Endothelial cell of umbilical vein (primary cell): ENCODE measurements around the gene GGT5. TPM values are rescaled to one million over a fixed set of nuclear protein-coding genes. Genes with fewer than 3 reads are reported as not detected.

Experiments
- BruUV-seq: library from RNA; stranded (reverse); fragments of 400-500 nt; replicated peaks from 2 replicates; lab custom pipeline; 2021; lab: Mats Ljungman, UMichigan
- CTCF ChIA-PET: fragments of 300-600, 350-600 bp; sonication (Branson Sonifier 250); formaldehyde crosslinking; loops from one replicate; lab custom pipeline; 2021; ENCODE audit warnings: antibody characterized with exemption, inconsistent platforms; lab: Charles Lee
- POLR2A ChIA-PET: fragments of 300-600, 350-600 bp; sonication (Branson Sonifier 250); formaldehyde crosslinking; loops from one replicate; lab custom pipeline; 2021; ENCODE audit warnings: antibody characterized with exemption, inconsistent platforms; lab: Charles Lee
- DNase-seq: peaks from one replicate; pipeline ENCODE4 v3.0.0-alpha.2; 2011; ENCODE audit warnings: low read depth, low spot score
- FAIRE-seq: peaks from 2 replicates; lab custom pipeline; 2011; peaks lifted over from hg19 to GRCh38; lab: Jason Lieb, UNC
- H2AFZ ChIP-seq: 2 replicates; pipeline ENCODE4 v1.6.0; 2012; ENCODE audit warnings: low read depth, low read length, control low read depth, inconsistent platforms
- H3K27ac ChIP-seq: 2 replicates; pipeline ENCODE4 v1.5.1; 2011; ENCODE audit warnings: low read depth, mild to moderate bottlenecking, control low read depth, low read length, moderate library complexity; ENCODE audit not compliant: insufficient read depth
- H3K27me3 ChIP-seq, 2 experiments: 2 replicates each; pipeline versions ENCODE4 v1.6.0 to v1.6.1; 2011; ENCODE audit warnings: low read length in 2 of 2, mixed read lengths in 1 of 2; ENCODE audit not compliant: control insufficient read depth in 2 of 2, insufficient read depth in 2 of 2
- H3K36me3 ChIP-seq, 2 experiments: 2 replicates in 1 of 2; 3 replicates in 1 of 2; pipeline ENCODE4 v1.5.1; 2011; ENCODE audit warnings: low read length in 2 of 2, mild to moderate bottlenecking in 1 of 2, moderate library complexity in 1 of 2; ENCODE audit not compliant: control insufficient read depth in 2 of 2, insufficient read depth in 2 of 2; ENCODE audit errors: extremely low read depth in 1 of 2
- H3K4me1 ChIP-seq: 3 replicates; pipeline ENCODE4 v1.5.1; 2011; ENCODE audit warnings: mild to moderate bottlenecking, low read length; ENCODE audit not compliant: control insufficient read depth, insufficient read depth; ENCODE audit errors: extremely low read depth
- H3K4me2 ChIP-seq: 2 replicates; pipeline ENCODE4 v1.6.1; 2011; ENCODE audit warnings: low read length, control low read depth, mixed read lengths; ENCODE audit not compliant: insufficient read depth
- H3K4me3 ChIP-seq, 3 experiments: fragments of 200-600 bp in 1 of 3; sonication (generic), shearing (Covaris generic) in 1 of 3; replicated peaks in 1 of 3; 2 replicates each; pipeline ENCODE4 v1.5.1; 2011 to 2016; ENCODE audit warnings: control low read depth in 3 of 3, low read length in 3 of 3, mild to moderate bottlenecking in 2 of 3, inconsistent platforms in 1 of 3, low read depth in 1 of 3, moderate library complexity in 1 of 3; ENCODE audit not compliant: insufficient read depth in 1 of 3
- H3K79me2 ChIP-seq: 2 replicates; pipeline ENCODE4 v1.6.0; 2012; ENCODE audit warnings: low read length, inconsistent platforms; ENCODE audit not compliant: control insufficient read depth, insufficient read depth
- H3K9ac ChIP-seq: replicated peaks from 2 replicates; pipeline ENCODE3; 2011; ENCODE audit warnings: low read length, control low read depth; ENCODE audit not compliant: insufficient read depth; ENCODE audit errors: extremely low read depth
- H3K9me1 ChIP-seq: replicated peaks from 3 replicates; pipeline ENCODE4 v1.6.0; 2011; ENCODE audit warnings: mild to moderate bottlenecking, low read length; ENCODE audit not compliant: control insufficient read depth, insufficient read depth; ENCODE audit errors: extremely low read depth
- H3K9me3 ChIP-seq: replicated peaks from 2 replicates; pipeline ENCODE4 v1.5.1; 2012; ENCODE audit warnings: low read length, inconsistent platforms; ENCODE audit not compliant: control insufficient read depth, insufficient read depth
- H4K20me1 ChIP-seq: replicated peaks from 2 replicates; pipeline ENCODE3; 2011; ENCODE audit warnings: mild to moderate bottlenecking, low read length; ENCODE audit not compliant: control insufficient read depth, insufficient read depth; ENCODE audit errors: extremely low read depth
- CTCF ChIP-seq, 2 donors: IDR thresholded peaks; 1 replicate in 1 of 2; 2 replicates in 1 of 2; pipeline ENCODE4 v1.5.1; 2011; ENCODE audit warnings: low read length in 2 of 2, mild to moderate bottlenecking in 2 of 2, moderate library complexity in 2 of 2, control low read depth in 1 of 2, inconsistent platforms in 1 of 2, low read depth in 1 of 2; ENCODE audit not compliant: insufficient read depth in 1 of 2; ENCODE audit errors: extremely low read depth in 1 of 2
- EZH2 ChIP-seq: IDR thresholded peaks from 2 replicates; pipeline ENCODE4 v1.6.1; 2012; ENCODE audit warnings: borderline replicate concordance, low read depth, mild to moderate bottlenecking, moderate library complexity, low read length, inconsistent platforms; ENCODE audit not compliant: severe bottlenecking
- FOS ChIP-seq: IDR thresholded peaks from 2 replicates; pipeline ENCODE4 v1.6.1; 2011; ENCODE audit warnings: mild to moderate bottlenecking, low read length, moderate library complexity, borderline replicate concordance; ENCODE audit not compliant: insufficient read depth
- GATA2 ChIP-seq: IDR thresholded peaks from 2 replicates; pipeline ENCODE4 v1.7.0; 2011; ENCODE audit warnings: low read depth, mild to moderate bottlenecking, moderate library complexity, mixed read lengths, low read length; ENCODE audit not compliant: insufficient read length, insufficient read depth
- JUN ChIP-seq: IDR thresholded peaks from 2 replicates; pipeline ENCODE4 v1.6.1; 2011; ENCODE audit warnings: borderline replicate concordance, low read depth; ENCODE audit not compliant: insufficient read length, insufficient read depth
- MAX ChIP-seq: IDR thresholded peaks from 2 replicates; pipeline ENCODE4 v1.6.1; 2011; ENCODE audit not compliant: insufficient read depth, insufficient read length
- MYC ChIP-seq: IDR thresholded peaks from one replicate; pipeline ENCODE4 v1.6.1; 2011; ENCODE audit warnings: mild to moderate bottlenecking, low read depth, low read length
- POLR2A ChIP-seq: IDR thresholded peaks from 2 replicates; pipeline ENCODE4 v1.6.1; 2012; ENCODE audit warnings: low read depth, mild to moderate bottlenecking, control low read depth, low read length
- POLR2AphosphoS5 ChIP-seq: IDR thresholded peaks from 2 replicates; pipeline ENCODE4 v1.6.1; 2012; ENCODE audit warnings: low read depth, mild to moderate bottlenecking, control low read depth, low read length, moderate library complexity; ENCODE audit not compliant: insufficient read depth
- dilution Hi-C: fragments of 300-500 bp; cut with MboI; formaldehyde crosslinking; loops from one replicate; pipeline ENCODE4 v1.15.0; 2019; ENCODE audit warnings: low sequenced_read_pairs; ENCODE audit not compliant: extremely low pct_ligation_motif_present
- intact Hi-C: fragments of 100-400 bp; cut with micrococcal nuclease; formaldehyde crosslinking; loops from one replicate; pipeline ENCODE4 v1.10.0; 2022
- polyA plus RNA-seq, 4 experiments: library from polyadenylated mRNA; depleted of rRNA in 3 of 4; stranded (reverse) in 3 of 4; unstranded in 1 of 4; fragments of >200 nt; gene quantifications; 2 replicates each; pipeline versions ENCODE4 v1.2.1 to v1.2.3, GENCODE V29; 2011 to 2012; ENCODE audit warnings: missing spikeins in 1 of 4
- total RNA-seq: library from RNA; stranded (reverse); gene quantifications from 2 replicates; pipeline ENCODE4 v1.2.3, GENCODE V29; 2021

The GGT5 gene
- total and polyA plus RNA-seq, 2 donors (not counting 3 experiments of a cell fraction or from before 2014, with no cell fraction given), result 45.9 to 293 TPM

DNA sequence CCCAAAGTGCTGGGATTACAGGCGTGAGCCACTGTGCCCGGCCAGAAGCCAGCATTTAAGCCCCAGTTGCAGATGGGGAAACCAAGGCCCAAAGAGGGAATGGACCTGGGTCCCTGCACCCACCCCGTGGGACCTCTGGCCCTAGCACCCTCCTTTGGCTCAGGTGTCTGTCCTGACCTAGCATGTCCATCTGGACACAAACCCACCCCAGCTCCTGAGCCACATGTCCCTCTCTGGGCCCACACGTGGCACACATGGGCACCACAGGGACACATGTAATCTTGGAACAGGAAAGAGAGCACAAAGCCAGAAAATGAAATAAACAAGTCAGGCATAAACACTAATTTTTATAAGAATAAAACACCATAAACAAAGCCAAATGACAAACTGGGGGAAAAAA lies 9.6 kb downstream of the GGT5 start:
- ChIA-PET CTCF (interaction anchor here (1.1 to 5.1 kb wide), 2 partner anchors 12 to 45 kb away, joined by 4 to 71 read pairs; no protein-coding TSS in a partner anchor), POLR2A (no interaction called here)
- DNase-seq, result no peak
- H3K27ac ChIP-seq, result no peak overlapping the region
- intact Hi-C loops (no loop called here), dilution Hi-C loops (no loop called here)
- H3K4me2 ChIP-seq, result no peak overlapping the region
- no peaks in the 10 kb centered on the region for H3K9me1 ChIP-seq
- no peak for TF ChIP-seq FOS
- TF ChIP-seq POLR2A, result no peak
- no peak for TF ChIP-seq GATA2
- TF ChIP-seq POLR2AphosphoS5, result no peak
- TF ChIP-seq EZH2, result no peak
- TF ChIP-seq JUN, result no peak
- TF ChIP-seq MAX, result no peak
- TF ChIP-seq MYC, result no peak
- no peak for TF ChIP-seq CTCF (IDR thresholded peaks at IDR 0.05; ENCODE audit: extremely low read depth in 1 of 2, insufficient read depth in 1 of 2, low read depth in 1 of 2, low read length in 2 of 2)
- H3K9ac ChIP-seq, result no peak overlapping the region
- H3K4me1 ChIP-seq, result peaks cover 6% of the 10 kb centered on the region
- peaks cover 0 to 3% of the 10 kb centered on the region in 2 experiments for H3K36me3 ChIP-seq
- no TSS peak for BruUV-seq
- H2AFZ ChIP-seq, result no peak overlapping the region
- no peaks in the 10 kb centered on the region for H3K27me3 ChIP-seq
- FAIRE-seq, result no peak
- no peaks in the 10 kb centered on the region for H4K20me1 ChIP-seq
- peaks cover 41% of the 10 kb centered on the region for H3K79me2 ChIP-seq
- H3K4me3 ChIP-seq, result no peak overlapping the region
- H3K9me3 ChIP-seq, result no peaks in the 10 kb centered on the region
